Fibroblast of peridontal ligament (primary cell): ENCODE results near the gene ZFC3H1.
"Not testable (repeated sequence)": the region's sequence is repeated elsewhere in the genome, so short reads cannot be mapped to it uniquely, and the experiment has no call there.

ENCODE experiments used
- DNase-seq: peaks from one replicate; pipeline ENCODE4 v3.0.0-alpha.2; 2010; ENCODE audit errors: extremely low read depth

The ZFC3H1 gene

GRCh38 chr12:71576496-71576895 lies 87.2 kb downstream of the ZFC3H1 start:
- DNase-seq, result no peak

- not testable (repeated sequence) for DNase-seq
These were observed 93.8 kb downstream of the ZFC3H1 start for GRCh38 chr12:71569885-71570284.

- no peak for DNase-seq
These were observed 96.1 kb downstream of the ZFC3H1 start for GRCh38 chr12:71567537-71567936.

GRCh38 chr12:71566655-71567054 lies 97.0 kb downstream of the ZFC3H1 start:
- no peak for DNase-seq

- DNase-seq, result no peak
These were observed 98.1 kb downstream of the ZFC3H1 start for GRCh38 chr12:71565535-71565934.

- DNase-seq, result no peak
These were observed 100.7 kb downstream of the ZFC3H1 start for GRCh38 chr12:71562676-71563595.
